Measurements from ENCODE around the gene RMND5A.

Gene RMND5A

GRCh38 chr2:86775338-86775737 lies 55.2 kb downstream of the RMND5A start:
- no peak for DNase-seq
- Histone ChIP-seq H3K27ac (no peak overlapping the region), H3K36me3 (replicated peaks) (peaks cover 6% of the 10 kb centered on the region), H3K27me3 (replicated peaks) (no peaks in the 10 kb centered on the region), H3K4me3 (ENCODE audit: low read depth, low read length) (no peak overlapping the region)
- in situ Hi-C loops (cut with HindIII; ENCODE audit: low pct_ligation_motif_present, low sequenced_read_pairs) = no loop called here
- TF ChIP-seq CTCF (IDR thresholded peaks at IDR 0.05; ENCODE audit: low read depth, low read length, missing control alignments) = no peak

- TF ChIP-seq CTCF (IDR thresholded peaks at IDR 0.05; ENCODE audit: low read depth, low read length, missing control alignments) = no peak
- H3K4me3 ChIP-seq (ENCODE audit: low read depth, low read length) = no peak overlapping the region
Measured at GRCh38 chr2:86776532-86776931, 56.4 kb downstream of the RMND5A start.

GRCh38 chr2:86778957-86779356 lies 58.9 kb downstream of the RMND5A start:
- H3K27ac ChIP-seq = no peak overlapping the region
- H3K4me3 ChIP-seq (ENCODE audit: low read depth, low read length) = no peak overlapping the region
- no peak for TF ChIP-seq CTCF (IDR thresholded peaks at IDR 0.05; ENCODE audit: low read depth, low read length, missing control alignments)
- H3K27me3 ChIP-seq (replicated peaks) = no peaks in the 10 kb centered on the region
- in situ Hi-C loops (cut with HindIII; ENCODE audit: low pct_ligation_motif_present, low sequenced_read_pairs) = no loop called here
- no peak for DNase-seq
- H3K36me3 ChIP-seq (replicated peaks) = no peaks in the 10 kb centered on the region

More at GRCh38 chr2:86776532-86776931, 56.4 kb downstream of the RMND5A start:
- no peaks in the 10 kb centered on the region for H3K27me3 ChIP-seq (replicated peaks)
- H3K27ac ChIP-seq = no peak overlapping the region
- no peaks in the 10 kb centered on the region for H3K36me3 ChIP-seq (replicated peaks)
- no peak for DNase-seq
- in situ Hi-C loops (cut with HindIII; ENCODE audit: low pct_ligation_motif_present, low sequenced_read_pairs) = no loop called here

- Histone ChIP-seq H3K4me3 (ENCODE audit: low read depth, low read length) (no peak overlapping the region), H3K27me3 (replicated peaks) (no peaks in the 10 kb centered on the region), H3K36me3 (replicated peaks) (no peaks in the 10 kb centered on the region), H3K27ac (no peak overlapping the region)
- DNase-seq = no peak
- TF ChIP-seq CTCF (IDR thresholded peaks at IDR 0.05; ENCODE audit: low read depth, low read length, missing control alignments) = no peak
- in situ Hi-C loops (cut with HindIII; ENCODE audit: low pct_ligation_motif_present, low sequenced_read_pairs) = no loop called here
Measured at GRCh38 chr2:86779971-86780370, 59.9 kb downstream of the RMND5A start.

- no peak for DNase-seq
- Histone ChIP-seq H3K36me3 (replicated peaks) (no peaks in the 10 kb centered on the region), H3K27ac (no peak overlapping the region), H3K4me3 (ENCODE audit: low read depth, low read length) (no peak overlapping the region), H3K27me3 (replicated peaks) (peaks cover 4% of the 10 kb centered on the region)
- TF ChIP-seq CTCF (IDR thresholded peaks at IDR 0.05; ENCODE audit: low read depth, low read length, missing control alignments) = no peak
- in situ Hi-C loops (cut with HindIII; ENCODE audit: low pct_ligation_motif_present, low sequenced_read_pairs) = no loop called here
Measured at GRCh38 chr2:86781363-86781762, 61.3 kb downstream of the RMND5A start.

GRCh38 chr2:86782748-86783147 lies 62.7 kb downstream of the RMND5A start:
- H3K4me3 ChIP-seq (ENCODE audit: low read depth, low read length) = no peak overlapping the region
- TF ChIP-seq CTCF (IDR thresholded peaks at IDR 0.05; ENCODE audit: low read depth, low read length, missing control alignments) = no peak
- no peak for DNase-seq
- H3K27ac ChIP-seq = no peak overlapping the region
- in situ Hi-C loops (cut with HindIII; ENCODE audit: low pct_ligation_motif_present, low sequenced_read_pairs) = no loop called here
- no peaks in the 10 kb centered on the region for H3K36me3 ChIP-seq (replicated peaks)
- peaks cover 9% of the 10 kb centered on the region for H3K27me3 ChIP-seq (replicated peaks)
